ENCODE measurements around the gene TMX2.
"Not testable (repeated sequence)": the region's sequence is repeated elsewhere in the genome, so short reads cannot be mapped to it uniquely, and the experiment has no call there.

TMX2 gene

DNA sequence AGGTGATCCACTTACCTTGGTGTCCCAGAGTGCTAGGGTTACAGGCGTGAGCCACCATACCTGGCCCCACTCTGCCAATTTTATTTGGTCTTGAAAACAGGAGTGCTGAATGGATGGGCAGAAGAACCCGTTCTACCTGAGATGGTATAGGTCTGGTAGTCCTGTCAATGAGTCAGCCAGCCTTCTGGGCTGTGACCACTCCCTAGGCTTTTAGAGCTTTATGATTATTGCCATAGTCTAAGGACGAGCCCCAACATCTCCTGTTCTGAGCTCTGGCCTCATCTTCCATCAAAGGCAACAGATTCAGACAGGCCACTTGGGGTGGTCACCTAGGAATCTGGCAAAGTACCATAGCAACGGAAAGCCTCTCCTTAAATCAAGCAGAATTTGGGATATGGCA, 33.0 kb upstream of the TMX2 start:
- H3K27ac ChIP-seq = no peak overlapping the region
- H3K36me3 ChIP-seq (ENCODE audit: insufficient read depth) = no peaks in the 10 kb centered on the region
- H3K4me3 ChIP-seq (IDR thresholded peaks at IDR 0.05; ENCODE audit: insufficient read depth, low read depth, low read length) = no peak overlapping the region

DNA sequence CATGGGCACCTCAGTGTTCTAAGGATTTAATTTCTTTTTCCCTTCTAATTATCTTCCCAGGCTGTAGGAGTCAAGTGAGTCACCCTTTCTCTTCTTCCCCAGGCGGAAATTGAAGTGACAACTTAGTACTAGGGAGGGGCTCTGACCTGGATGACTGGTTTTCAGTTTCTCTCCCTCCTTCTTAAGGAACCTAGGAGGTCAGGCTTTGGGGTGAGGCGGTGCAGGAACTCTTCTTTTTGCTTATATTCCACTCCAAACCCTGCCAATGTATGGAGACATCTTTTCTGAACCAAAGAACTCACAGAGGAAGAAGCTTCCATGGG, 31.9 kb upstream of the TMX2 start:
- Histone ChIP-seq H3K27ac (no peak overlapping the region), H4K20me1 (ENCODE audit: insufficient read depth) (no peaks in the 10 kb centered on the region), H3K4me1 (ENCODE audit: low read depth, poor library complexity, severe bottlenecking) (peaks cover 13% of the 10 kb centered on the region), H3K4me2 (no peak overlapping the region), H2AFZ (ENCODE audit: low read depth) (no peak overlapping the region), H3K9ac (no peak overlapping the region), H3K4me3 (IDR thresholded peaks at IDR 0.05; ENCODE audit: insufficient read depth, low read depth, low read length) (no peak overlapping the region), H3K79me2 (ENCODE audit: insufficient read depth, low read depth) (peaks cover 41% of the 10 kb centered on the region), H3K27me3 (ENCODE audit: insufficient read depth, low read depth) (no peaks in the 10 kb centered on the region), H3K36me3 (ENCODE audit: insufficient read depth) (no peaks in the 10 kb centered on the region)
- TF ChIP-seq CTCF (conservative IDR thresholded peaks at IDR 0.05; ENCODE audit: low read depth, low read length) = no peak

More for the DNA sequence above, 33.0 kb upstream of the TMX2 start:
- H3K4me2 ChIP-seq = no peak overlapping the region
- no peaks in the 10 kb centered on the region for H4K20me1 ChIP-seq (ENCODE audit: insufficient read depth)
- no peak overlapping the region for H2AFZ ChIP-seq (ENCODE audit: low read depth)
- no peak for TF ChIP-seq CTCF (conservative IDR thresholded peaks at IDR 0.05; ENCODE audit: low read depth, low read length)
- peaks cover 51% of the 10 kb centered on the region for H3K79me2 ChIP-seq (ENCODE audit: insufficient read depth, low read depth)
- no peaks in the 10 kb centered on the region for H3K27me3 ChIP-seq (ENCODE audit: insufficient read depth, low read depth)
- H3K4me1 ChIP-seq (ENCODE audit: low read depth, poor library complexity, severe bottlenecking) = peaks cover 13% of the 10 kb centered on the region
- H3K9ac ChIP-seq = no peak overlapping the region

- H4K20me1 ChIP-seq (ENCODE audit: insufficient read depth) = no peaks in the 10 kb centered on the region
- H3K27me3 ChIP-seq (ENCODE audit: insufficient read depth, low read depth) = no peaks in the 10 kb centered on the region
- no peak overlapping the region for H3K4me2 ChIP-seq
- no peaks in the 10 kb centered on the region for H3K36me3 ChIP-seq (ENCODE audit: insufficient read depth)
- H3K9ac ChIP-seq = no peak overlapping the region
- no peak overlapping the region for H3K4me3 ChIP-seq (IDR thresholded peaks at IDR 0.05; ENCODE audit: insufficient read depth, low read depth, low read length)
- TF ChIP-seq CTCF (conservative IDR thresholded peaks at IDR 0.05; ENCODE audit: low read depth, low read length) = no peak
- peaks cover 13% of the 10 kb centered on the region for H3K4me1 ChIP-seq (ENCODE audit: low read depth, poor library complexity, severe bottlenecking)
- peaks cover 34% of the 10 kb centered on the region for H3K79me2 ChIP-seq (ENCODE audit: insufficient read depth, low read depth)
- no peak overlapping the region for H3K27ac ChIP-seq
- H2AFZ ChIP-seq (ENCODE audit: low read depth) = no peak overlapping the region
These were observed 31.2 kb upstream of the TMX2 start for GRCh38 chr11:57681168-57681567.

GRCh38 chr11:57690474-57690873, 21.9 kb upstream of the TMX2 start:
- H3K27ac ChIP-seq; H3K4me1 ChIP-seq (ENCODE audit: low read depth, poor library complexity, severe bottlenecking); H3K9ac ChIP-seq; H3K4me3 ChIP-seq (IDR thresholded peaks at IDR 0.05; ENCODE audit: insufficient read depth, low read depth, low read length); H2AFZ ChIP-seq (ENCODE audit: low read depth); H4K20me1 ChIP-seq (ENCODE audit: insufficient read depth); H3K79me2 ChIP-seq (ENCODE audit: insufficient read depth, low read depth); H3K27me3 ChIP-seq (ENCODE audit: insufficient read depth, low read depth); H3K4me2 ChIP-seq: not testable (repeated sequence)
- H3K36me3 ChIP-seq (ENCODE audit: insufficient read depth) = peaks cover 16% of the 10 kb centered on the region; the same call in 1 of the 2 replicates

DNA sequence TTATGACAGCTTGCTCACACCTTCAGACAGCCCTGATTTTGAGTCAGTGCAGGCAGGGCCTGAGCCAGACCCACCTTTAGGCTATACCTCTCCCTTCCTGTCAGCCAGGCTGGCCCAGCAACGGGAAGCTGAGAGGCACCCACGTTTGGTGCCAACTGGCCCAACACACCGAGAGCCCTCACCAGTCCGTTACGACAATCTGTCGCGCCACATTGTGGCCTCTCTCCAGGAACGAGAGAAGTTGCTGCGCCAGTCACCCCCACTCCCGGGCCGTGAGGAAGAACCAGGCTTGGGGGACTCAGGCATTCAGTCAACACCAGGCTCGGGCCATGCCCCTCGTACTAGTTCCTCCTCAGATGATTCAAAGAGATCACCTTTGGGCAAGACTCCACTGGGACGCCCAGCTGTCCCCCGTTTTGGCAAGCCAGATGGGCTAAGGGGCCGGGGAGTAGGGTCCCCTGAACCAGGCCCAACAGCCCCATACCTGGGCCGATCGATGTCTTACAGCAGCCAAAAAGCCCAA, 13.5 kb upstream of the TMX2 start:
- Histone ChIP-seq H3K4me2 (no peak overlapping the region), H3K4me1 (ENCODE audit: low read depth, poor library complexity, severe bottlenecking) (no peaks in the 10 kb centered on the region), H2AFZ (ENCODE audit: low read depth) (no peak overlapping the region), H3K36me3 (ENCODE audit: insufficient read depth) (peaks cover 7% of the 10 kb centered on the region; the same call in 1 of the 2 replicates), H3K79me2 (ENCODE audit: insufficient read depth, low read depth) (no peaks in the 10 kb centered on the region), H3K27me3 (ENCODE audit: insufficient read depth, low read depth) (no peaks in the 10 kb centered on the region), H3K4me3 (IDR thresholded peaks at IDR 0.05; ENCODE audit: insufficient read depth, low read depth, low read length) (no peak overlapping the region), H3K9ac (no peak overlapping the region), H3K27ac (no peak overlapping the region), H4K20me1 (ENCODE audit: insufficient read depth) (no peaks in the 10 kb centered on the region)
- no peak for TF ChIP-seq CTCF (conservative IDR thresholded peaks at IDR 0.05; ENCODE audit: low read depth, low read length)

Measured in KMS-11 (cell line).